Endothelial cell of umbilical vein (primary cell): ENCODE measurements around the gene ACOX1. TPM values are rescaled to one million over a fixed set of nuclear protein-coding genes. Genes with fewer than 3 reads are reported as not detected.
A peak's percentile ranks its signal among the peaks of the same experiment; 100 is the strongest.
"Not testable (repeated sequence)": the region's sequence is repeated elsewhere in the genome, so short reads cannot be mapped to it uniquely, and the experiment has no call there.

ENCODE experiments used
- BruUV-seq: library from RNA; stranded (reverse); fragments of 400-500 nt; replicated peaks from 2 replicates; lab custom pipeline; 2021; lab: Mats Ljungman, UMichigan
- CTCF ChIA-PET: fragments of 300-600, 350-600 bp; sonication (Branson Sonifier 250); formaldehyde crosslinking; loops from one replicate; lab custom pipeline; 2021; ENCODE audit warnings: antibody characterized with exemption, inconsistent platforms; lab: Charles Lee
- POLR2A ChIA-PET: fragments of 300-600, 350-600 bp; sonication (Branson Sonifier 250); formaldehyde crosslinking; loops from one replicate; lab custom pipeline; 2021; ENCODE audit warnings: antibody characterized with exemption, inconsistent platforms; lab: Charles Lee
- DNase-seq: peaks from one replicate; pipeline ENCODE4 v3.0.0-alpha.2; 2011; ENCODE audit warnings: low read depth, low spot score
- FAIRE-seq: peaks from 2 replicates; lab custom pipeline; 2011; peaks lifted over from hg19 to GRCh38; lab: Jason Lieb, UNC
- H2AFZ ChIP-seq: 2 replicates; pipeline ENCODE4 v1.6.0; 2012; ENCODE audit warnings: low read depth, low read length, control low read depth, inconsistent platforms
- H3K27ac ChIP-seq: 2 replicates; pipeline ENCODE4 v1.5.1; 2011; ENCODE audit warnings: low read depth, mild to moderate bottlenecking, control low read depth, low read length, moderate library complexity; ENCODE audit not compliant: insufficient read depth
- H3K27me3 ChIP-seq, 2 experiments: 2 replicates each; pipeline versions ENCODE4 v1.6.0 to v1.6.1; 2011; ENCODE audit warnings: low read length in 2 of 2, mixed read lengths in 1 of 2; ENCODE audit not compliant: control insufficient read depth in 2 of 2, insufficient read depth in 2 of 2
- H3K36me3 ChIP-seq, 2 experiments: 2 replicates in 1 of 2; 3 replicates in 1 of 2; pipeline ENCODE4 v1.5.1; 2011; ENCODE audit warnings: low read length in 2 of 2, mild to moderate bottlenecking in 1 of 2, moderate library complexity in 1 of 2; ENCODE audit not compliant: control insufficient read depth in 2 of 2, insufficient read depth in 2 of 2; ENCODE audit errors: extremely low read depth in 1 of 2
- H3K4me1 ChIP-seq: 3 replicates; pipeline ENCODE4 v1.5.1; 2011; ENCODE audit warnings: mild to moderate bottlenecking, low read length; ENCODE audit not compliant: control insufficient read depth, insufficient read depth; ENCODE audit errors: extremely low read depth
- H3K4me2 ChIP-seq: 2 replicates; pipeline ENCODE4 v1.6.1; 2011; ENCODE audit warnings: low read length, control low read depth, mixed read lengths; ENCODE audit not compliant: insufficient read depth
- H3K4me3 ChIP-seq, 3 experiments: fragments of 200-600 bp in 1 of 3; sonication (generic), shearing (Covaris generic) in 1 of 3; replicated peaks in 1 of 3; 2 replicates each; pipeline ENCODE4 v1.5.1; 2011 to 2016; ENCODE audit warnings: control low read depth in 3 of 3, low read length in 3 of 3, mild to moderate bottlenecking in 2 of 3, inconsistent platforms in 1 of 3, low read depth in 1 of 3, moderate library complexity in 1 of 3; ENCODE audit not compliant: insufficient read depth in 1 of 3
- H3K79me2 ChIP-seq: 2 replicates; pipeline ENCODE4 v1.6.0; 2012; ENCODE audit warnings: low read length, inconsistent platforms; ENCODE audit not compliant: control insufficient read depth, insufficient read depth
- H3K9ac ChIP-seq: replicated peaks from 2 replicates; pipeline ENCODE3; 2011; ENCODE audit warnings: low read length, control low read depth; ENCODE audit not compliant: insufficient read depth; ENCODE audit errors: extremely low read depth
- H3K9me1 ChIP-seq: replicated peaks from 3 replicates; pipeline ENCODE4 v1.6.0; 2011; ENCODE audit warnings: mild to moderate bottlenecking, low read length; ENCODE audit not compliant: control insufficient read depth, insufficient read depth; ENCODE audit errors: extremely low read depth
- H3K9me3 ChIP-seq: replicated peaks from 2 replicates; pipeline ENCODE4 v1.5.1; 2012; ENCODE audit warnings: low read length, inconsistent platforms; ENCODE audit not compliant: control insufficient read depth, insufficient read depth
- H4K20me1 ChIP-seq: replicated peaks from 2 replicates; pipeline ENCODE3; 2011; ENCODE audit warnings: mild to moderate bottlenecking, low read length; ENCODE audit not compliant: control insufficient read depth, insufficient read depth; ENCODE audit errors: extremely low read depth
- CTCF ChIP-seq, 2 donors: IDR thresholded peaks; 1 replicate in 1 of 2; 2 replicates in 1 of 2; pipeline ENCODE4 v1.5.1; 2011; ENCODE audit warnings: low read length in 2 of 2, mild to moderate bottlenecking in 2 of 2, moderate library complexity in 2 of 2, control low read depth in 1 of 2, inconsistent platforms in 1 of 2, low read depth in 1 of 2; ENCODE audit not compliant: insufficient read depth in 1 of 2; ENCODE audit errors: extremely low read depth in 1 of 2
- EZH2 ChIP-seq: IDR thresholded peaks from 2 replicates; pipeline ENCODE4 v1.6.1; 2012; ENCODE audit warnings: borderline replicate concordance, low read depth, mild to moderate bottlenecking, moderate library complexity, low read length, inconsistent platforms; ENCODE audit not compliant: severe bottlenecking
- FOS ChIP-seq: IDR thresholded peaks from 2 replicates; pipeline ENCODE4 v1.6.1; 2011; ENCODE audit warnings: mild to moderate bottlenecking, low read length, moderate library complexity, borderline replicate concordance; ENCODE audit not compliant: insufficient read depth
- GATA2 ChIP-seq: IDR thresholded peaks from 2 replicates; pipeline ENCODE4 v1.7.0; 2011; ENCODE audit warnings: low read depth, mild to moderate bottlenecking, moderate library complexity, mixed read lengths, low read length; ENCODE audit not compliant: insufficient read length, insufficient read depth
- JUN ChIP-seq: IDR thresholded peaks from 2 replicates; pipeline ENCODE4 v1.6.1; 2011; ENCODE audit warnings: borderline replicate concordance, low read depth; ENCODE audit not compliant: insufficient read length, insufficient read depth
- MAX ChIP-seq: IDR thresholded peaks from 2 replicates; pipeline ENCODE4 v1.6.1; 2011; ENCODE audit not compliant: insufficient read depth, insufficient read length
- MYC ChIP-seq: IDR thresholded peaks from one replicate; pipeline ENCODE4 v1.6.1; 2011; ENCODE audit warnings: mild to moderate bottlenecking, low read depth, low read length
- POLR2A ChIP-seq: IDR thresholded peaks from 2 replicates; pipeline ENCODE4 v1.6.1; 2012; ENCODE audit warnings: low read depth, mild to moderate bottlenecking, control low read depth, low read length
- POLR2AphosphoS5 ChIP-seq: IDR thresholded peaks from 2 replicates; pipeline ENCODE4 v1.6.1; 2012; ENCODE audit warnings: low read depth, mild to moderate bottlenecking, control low read depth, low read length, moderate library complexity; ENCODE audit not compliant: insufficient read depth
- dilution Hi-C: fragments of 300-500 bp; cut with MboI; formaldehyde crosslinking; loops from one replicate; pipeline ENCODE4 v1.15.0; 2019; ENCODE audit warnings: low sequenced_read_pairs; ENCODE audit not compliant: extremely low pct_ligation_motif_present
- intact Hi-C: fragments of 100-400 bp; cut with micrococcal nuclease; formaldehyde crosslinking; loops from one replicate; pipeline ENCODE4 v1.10.0; 2022
- polyA plus RNA-seq, 4 experiments: library from polyadenylated mRNA; depleted of rRNA in 3 of 4; stranded (reverse) in 3 of 4; unstranded in 1 of 4; fragments of >200 nt; gene quantifications; 2 replicates each; pipeline versions ENCODE4 v1.2.1 to v1.2.3, GENCODE V29; 2011 to 2012; ENCODE audit warnings: missing spikeins in 1 of 4
- total RNA-seq: library from RNA; stranded (reverse); gene quantifications from 2 replicates; pipeline ENCODE4 v1.2.3, GENCODE V29; 2021

ACOX1 gene
- total and polyA plus RNA-seq, 2 donors (not counting 3 experiments of a cell fraction or from before 2014, with no cell fraction given) = 17.9 to 45.1 TPM

GRCh38 chr17:75975757-75976174 lies 3.2 kb downstream of the ACOX1 start:
- TF ChIP-seq MAX = no peak
- no peak for TF ChIP-seq MYC
- no peak for TF ChIP-seq POLR2A
- no peak for TF ChIP-seq CTCF (IDR thresholded peaks at IDR 0.05; ENCODE audit: extremely low read depth in 1 of 2, insufficient read depth in 1 of 2, low read depth in 1 of 2, low read length in 2 of 2)
- TF ChIP-seq FOS = no peak
- TF ChIP-seq JUN = no peak
- TF ChIP-seq POLR2AphosphoS5 = no peak
- no peak for TF ChIP-seq EZH2
- no peak for TF ChIP-seq GATA2
- Histone ChIP-seq H3K27ac (no peak overlapping the region), H3K27me3 (no peaks in the 10 kb centered on the region), H3K9me3 (no peaks in the 10 kb centered on the region), H3K9me1 (no peaks in the 10 kb centered on the region), H4K20me1 (no peaks in the 10 kb centered on the region), H3K4me1 (peaks cover 21% of the 10 kb centered on the region), H3K4me3 (no peak overlapping the region), H3K9ac (no peak overlapping the region), H3K79me2 (peaks cover 13% of the 10 kb centered on the region), H2AFZ (no peak overlapping the region), H3K4me2 (peak overlapping the region; percentile 40), H3K36me3 (no peaks in the 10 kb centered on the region)
- FAIRE-seq = no peak
- intact Hi-C loops (no loop called here), dilution Hi-C loops (no loop called here)
- ChIA-PET POLR2A (no interaction called here), CTCF (no interaction called here)
- DNase-seq = no peak
- BruUV-seq = no TSS peak

- H3K9me3 ChIP-seq, H2AFZ ChIP-seq, DNase-seq, H3K4me2 ChIP-seq, BruUV-seq, H3K9me1 ChIP-seq, H3K27me3 ChIP-seq, H3K36me3 ChIP-seq, H3K27ac ChIP-seq, H3K9ac ChIP-seq, CTCF ChIA-PET, intact Hi-C loops, POLR2A ChIA-PET, FAIRE-seq, H3K4me3 ChIP-seq, dilution Hi-C loops, H4K20me1 ChIP-seq: not testable (repeated sequence)
- peaks cover 24% of the 10 kb centered on the region for H3K4me1 ChIP-seq
- peaks cover 14% of the 10 kb centered on the region for H3K79me2 ChIP-seq
Measured at GRCh38 chr17:75975187-75975586, 3.8 kb downstream of the ACOX1 start.
